HG02623 (cell line): ENCODE results near the gene CEACAM20.
"Not testable (repeated sequence)": the region's sequence is repeated elsewhere in the genome, so short reads cannot be mapped to it uniquely, and the experiment has no call there.

Experiments used
- ATAC-seq: cut with Tn5 transposase; IDR thresholded peaks from one replicate; pipeline ENCODE4 v1.9.1; 2021; ENCODE audit warnings: moderate library complexity; ENCODE audit not compliant: unreplicated experiment

CEACAM20 gene

GRCh38 chr19:44549507-44549906 lies 20.0 kb upstream of the CEACAM20 start:
- ATAC-seq = no peak

GRCh38 chr19:44548736-44549135 lies 19.3 kb upstream of the CEACAM20 start:
- ATAC-seq = no peak

GRCh38 chr19:44544031-44544430 lies 14.6 kb upstream of the CEACAM20 start:
- ATAC-seq = no peak

GRCh38 chr19:44542671-44543070 lies 13.2 kb upstream of the CEACAM20 start:
- no peak for ATAC-seq

- ATAC-seq = no peak
Measured at GRCh38 chr19:44540736-44541135, 11.3 kb upstream of the CEACAM20 start.

- ATAC-seq = no peak
Measured at GRCh38 chr19:44539991-44540390, 10.5 kb upstream of the CEACAM20 start.

- no peak for ATAC-seq
Measured at GRCh38 chr19:44539236-44539826, 9.9 kb upstream of the CEACAM20 start.

GRCh38 chr19:44535361-44535760 lies 5.9 kb upstream of the CEACAM20 start:
- not testable (repeated sequence) for ATAC-seq

- no peak for ATAC-seq
Measured at GRCh38 chr19:44532819-44533218, 3.3 kb upstream of the CEACAM20 start.

- ATAC-seq = no peak
Measured at GRCh38 chr19:44530777-44531176, 1.3 kb upstream of the CEACAM20 start.

GRCh38 chr19:44527554-44527953 lies 1.9 kb downstream of the CEACAM20 start:
- ATAC-seq = no peak

GRCh38 chr19:44525721-44526430 lies 3.6 kb downstream of the CEACAM20 start:
- ATAC-seq = no peak

- no peak for ATAC-seq
Measured at GRCh38 chr19:44521370-44521769, 8.1 kb downstream of the CEACAM20 start.

- no peak for ATAC-seq
Measured at GRCh38 chr19:44517146-44517545, 12.3 kb downstream of the CEACAM20 start.

- ATAC-seq = no peak
Measured at GRCh38 chr19:44515907-44516306, 13.6 kb downstream of the CEACAM20 start.

- ATAC-seq = no peak
Measured at GRCh38 chr19:44515031-44515430, 14.4 kb downstream of the CEACAM20 start.

- no peak for ATAC-seq
Measured at GRCh38 chr19:44512326-44513298, 16.9 kb downstream of the CEACAM20 start.

GRCh38 chr19:44509478-44509877 lies 20.0 kb downstream of the CEACAM20 start:
- ATAC-seq = no peak

- peak; percentile 86 for ATAC-seq
Measured at GRCh38 chr19:44499962-44500949, 29.2 kb downstream of the CEACAM20 start, which contains the start of gene ZNF180. Gene ZNF180 (minus strand): TSS chr19:44500522. CDS start chr19:44497334, 3,188 bp downstream.

- ATAC-seq = no peak
Measured at GRCh38 chr19:44499559-44499958, 29.9 kb downstream of the CEACAM20 start.
